HG02642 (cell line): ENCODE data around the gene TRIM67.
"Not testable (repeated sequence)": the region's sequence is repeated elsewhere in the genome, so short reads cannot be mapped to it uniquely, and the experiment has no call there.

Experiments used
- ATAC-seq: cut with Tn5 transposase; IDR thresholded peaks from one replicate; pipeline ENCODE4 v1.9.1; 2021; ENCODE audit warnings: mild to moderate bottlenecking; ENCODE audit not compliant: unreplicated experiment, poor library complexity

The TRIM67 gene

GRCh38 chr1:231157311-231157710 is 4.5 kb upstream of the TRIM67 start:
- ATAC-seq: no peak

GRCh38 chr1:231158141-231158540 is 3.7 kb upstream of the TRIM67 start:
- not testable (repeated sequence) for ATAC-seq

DNA sequence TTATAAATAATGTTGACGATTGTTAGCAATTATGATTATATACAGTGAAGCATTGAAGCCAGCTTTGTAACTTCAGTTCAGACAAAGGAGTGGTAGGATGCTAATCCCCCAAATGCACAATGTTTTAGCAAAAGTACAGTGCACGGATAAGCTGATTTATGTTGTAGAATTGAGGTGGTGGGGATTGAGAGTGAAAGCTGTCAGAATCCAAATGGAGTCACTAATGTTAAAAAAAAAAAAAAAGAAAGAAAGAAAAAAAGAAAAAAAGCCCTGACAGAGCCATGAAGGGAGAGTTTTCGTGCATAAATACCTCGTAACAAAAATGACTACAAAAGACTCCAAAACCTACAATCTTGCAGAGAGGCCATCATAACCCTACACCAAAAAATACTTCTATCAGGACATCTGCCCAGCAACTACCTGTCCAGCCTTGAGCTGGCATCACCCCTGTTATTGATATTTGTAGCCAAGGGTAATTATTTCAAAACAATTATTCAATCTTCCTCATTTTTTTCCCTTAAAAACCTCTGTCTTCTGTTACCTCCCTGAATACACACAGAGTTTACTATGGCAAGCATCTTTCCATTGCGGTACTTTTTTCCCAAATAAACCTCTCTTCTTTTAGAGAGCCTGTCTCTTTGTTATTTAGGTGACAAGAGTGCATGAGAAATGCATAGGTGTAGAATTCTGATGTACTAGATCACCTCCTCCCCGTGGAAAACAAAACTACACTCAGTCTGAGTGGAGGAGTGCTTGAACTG is 2.5 kb upstream of the TRIM67 start:
- ATAC-seq: no peak

DNA sequence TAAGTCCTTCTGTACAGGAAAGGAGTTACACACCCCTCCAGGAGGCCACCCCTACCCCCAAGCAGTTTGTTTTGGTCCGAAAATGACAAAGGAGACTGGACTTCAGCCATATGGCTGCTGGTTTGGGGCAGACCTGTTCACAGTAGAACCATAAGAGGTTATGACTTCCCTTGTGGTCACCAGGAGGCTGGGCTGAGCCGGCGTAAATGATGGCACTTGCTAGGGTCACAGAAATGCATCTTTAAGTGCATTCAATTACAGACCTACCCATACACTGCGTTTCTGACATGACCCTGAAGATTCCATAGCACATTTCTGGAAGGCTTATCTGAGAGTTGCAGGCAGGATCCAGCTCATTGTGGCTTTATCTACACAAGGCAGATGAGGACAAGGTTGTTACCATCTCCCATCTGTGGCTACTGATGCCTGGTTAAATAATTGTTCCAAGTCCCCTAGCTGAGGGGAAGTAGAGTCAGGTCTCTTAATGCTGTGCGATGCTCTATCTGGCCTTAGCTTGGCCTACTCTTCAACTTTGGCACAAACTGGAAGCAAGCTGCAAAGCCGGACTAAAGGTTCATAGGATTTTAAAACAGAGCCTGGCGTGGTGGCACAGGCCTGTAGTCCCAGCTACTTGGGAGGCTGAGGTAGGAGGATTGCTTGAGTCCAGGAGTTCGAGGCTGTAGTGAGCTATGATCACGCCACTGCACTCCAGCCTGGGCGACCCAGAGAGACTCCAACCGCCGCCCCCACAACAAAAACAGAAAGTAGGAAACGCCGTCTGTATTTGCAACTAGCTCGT is 1.7 kb upstream of the TRIM67 start:
- ATAC-seq: no peak

- no peak for ATAC-seq
Measured at GRCh38 chr1:231160895-231161666, 777 bp upstream of the TRIM67 start.

GRCh38 chr1:231162297-231162969 is 575 bp downstream of the TRIM67 start:
- no peak for ATAC-seq

- ATAC-seq: no peak
Measured at GRCh38 chr1:231162970-231163829, 1.3 kb downstream of the TRIM67 start.

- ATAC-seq: no peak
Measured at GRCh38 chr1:231163830-231164427, 2.1 kb downstream of the TRIM67 start.

DNA sequence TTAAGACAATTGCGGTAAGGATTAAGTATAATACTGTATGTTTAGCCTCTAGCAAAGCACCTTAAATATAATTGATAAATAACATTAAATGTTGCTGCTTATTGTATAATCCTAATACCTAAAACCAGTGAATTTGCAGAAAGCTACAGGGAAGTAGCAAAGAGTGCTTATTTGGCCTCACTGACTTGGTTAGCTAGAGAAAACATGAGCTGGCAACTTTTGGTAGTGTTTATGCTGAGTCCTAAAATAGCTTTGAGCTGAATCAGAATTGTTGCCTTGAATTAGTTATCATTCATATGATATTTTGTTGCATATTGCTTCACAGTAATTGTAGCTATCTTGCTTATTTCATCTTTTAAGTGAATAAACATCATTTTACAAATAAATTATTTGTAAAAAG is 3.5 kb downstream of the TRIM67 start:
- no peak for ATAC-seq

DNA sequence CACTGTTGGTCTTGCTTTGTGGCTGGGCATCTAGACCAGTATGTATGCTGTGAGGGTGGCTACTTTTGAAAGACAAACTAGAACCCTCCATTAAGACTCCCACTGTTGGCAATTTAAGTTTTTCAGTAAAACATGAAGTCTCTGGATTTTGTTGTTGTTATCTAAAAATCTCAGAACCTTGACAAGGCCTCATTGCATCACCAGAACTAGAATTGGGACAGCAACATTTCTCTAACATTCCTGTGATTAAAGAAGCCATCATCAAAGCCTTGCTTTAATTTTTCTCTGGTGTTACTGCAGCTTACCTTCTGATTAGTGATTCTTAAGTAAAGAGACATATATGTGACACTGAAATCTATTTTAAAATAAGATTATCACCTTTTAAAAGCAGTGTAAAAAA is 4.5 kb downstream of the TRIM67 start:
- no peak for ATAC-seq

- ATAC-seq: no peak
Measured at GRCh38 chr1:231170875-231171274, 9.0 kb downstream of the TRIM67 start.

GRCh38 chr1:231171623-231172197 is 9.9 kb downstream of the TRIM67 start:
- no peak for ATAC-seq

DNA sequence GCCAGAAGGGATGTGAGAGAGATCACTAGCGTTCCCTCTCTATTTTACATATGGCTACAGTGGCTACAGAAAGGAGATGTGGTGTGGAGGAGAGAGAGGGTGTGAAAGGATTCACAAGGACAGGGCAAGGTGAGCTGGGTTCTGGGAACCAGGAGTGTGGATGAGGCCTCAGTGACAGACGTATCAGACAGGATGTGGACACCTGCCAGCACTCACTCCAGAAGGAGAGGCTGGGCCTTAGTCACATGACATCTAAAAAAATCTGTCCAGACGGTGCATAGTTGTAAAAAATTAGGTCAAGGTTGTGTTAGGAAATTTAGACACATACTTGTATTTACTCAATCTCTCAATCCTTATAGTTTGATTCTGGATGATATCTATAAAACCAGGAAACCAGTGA is 10.6 kb downstream of the TRIM67 start:
- ATAC-seq: no peak

- ATAC-seq: no peak
Measured at GRCh38 chr1:231176421-231176820, 14.6 kb downstream of the TRIM67 start.

GRCh38 chr1:231177226-231177625 is 15.4 kb downstream of the TRIM67 start:
- ATAC-seq: no peak

DNA sequence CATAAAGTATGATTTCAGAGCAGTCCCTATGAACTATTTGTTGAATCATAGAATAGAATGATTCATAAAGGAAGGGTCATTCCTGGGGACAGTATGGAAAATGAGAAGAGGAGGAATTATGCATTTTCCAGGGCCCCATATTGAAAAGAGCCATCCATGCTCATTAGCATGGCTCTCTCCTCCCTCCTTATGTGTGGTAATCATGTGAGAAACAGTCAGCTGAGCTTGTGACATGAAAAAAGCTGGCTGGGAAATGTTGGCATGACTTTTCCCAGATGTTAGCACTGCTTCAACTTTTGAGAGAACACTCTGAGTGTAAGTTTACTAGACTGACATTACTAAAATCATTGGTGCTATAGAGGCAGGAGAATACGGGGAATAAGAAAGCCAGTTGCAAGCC is 16.1 kb downstream of the TRIM67 start:
- ATAC-seq: no peak

GRCh38 chr1:231178970-231179369 is 17.1 kb downstream of the TRIM67 start:
- ATAC-seq: no peak

DNA sequence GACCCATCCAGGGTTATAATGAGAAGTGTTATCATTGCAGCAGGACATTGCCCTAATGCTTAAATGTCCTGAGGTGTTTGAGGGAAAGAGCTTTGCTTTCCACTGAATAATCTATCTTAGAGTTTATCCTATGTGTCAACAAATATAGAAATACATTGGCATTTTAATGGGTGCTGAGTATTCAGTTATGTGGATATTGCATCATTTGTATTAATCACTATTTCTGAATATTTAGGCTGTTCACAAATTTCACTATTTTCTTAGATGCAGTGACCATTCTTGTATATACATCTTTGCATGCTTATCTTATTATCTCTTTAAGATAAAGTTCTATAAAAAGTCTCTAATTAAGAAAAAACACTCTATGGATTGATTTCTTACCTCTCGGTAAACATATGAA is 18.2 kb downstream of the TRIM67 start:
- no peak for ATAC-seq

GRCh38 chr1:231181271-231181670 is 19.4 kb downstream of the TRIM67 start:
- ATAC-seq: no peak
